Muscle of leg (tissue), 11 donors: ENCODE results near the gene XRN1. TPM values are rescaled to one million over a fixed set of nuclear protein-coding genes. Genes with fewer than 3 reads are reported as not detected.
"Not testable (repeated sequence)": the region's sequence is repeated elsewhere in the genome, so short reads cannot be mapped to it uniquely, and the experiment has no call there.

Experiments used
- DNase-seq: peaks from one replicate; pipeline ENCODE4 v3.0.0; 2013
- H3K27ac ChIP-seq: one replicate; pipeline ENCODE4 v1.5.1; 2013; ENCODE audit warnings: mild to moderate bottlenecking, low read length, control low read depth
- H3K27me3 ChIP-seq: one replicate; pipeline ENCODE4 v1.6.1; 2013; ENCODE audit warnings: low read length; ENCODE audit not compliant: control insufficient read depth, insufficient read depth
- H3K36me3 ChIP-seq: one replicate; pipeline ENCODE4 v1.6.1; 2013; ENCODE audit warnings: low read length; ENCODE audit not compliant: control insufficient read depth, insufficient read depth
- H3K4me1 ChIP-seq: one replicate; pipeline ENCODE4 v1.6.1; 2013; ENCODE audit warnings: low read length; ENCODE audit not compliant: control insufficient read depth, insufficient read depth
- H3K4me3 ChIP-seq: one replicate; pipeline ENCODE4 v1.5.1; 2013; ENCODE audit warnings: low read length, control low read depth
- H3K9me3 ChIP-seq: replicated peaks from 2 replicates; pipeline ENCODE4 v1.6.1; 2013; ENCODE audit warnings: low read depth, low read length; ENCODE audit not compliant: control insufficient read depth
- WGBS: methylation state at CpG from one replicate; pipeline ENCODE4 v1.1.5; 2013; ENCODE audit warnings: missing lambda C conversion rate; ENCODE audit not compliant: insufficient coverage; 5-methylcytosine and 5-hydroxymethylcytosine counted together
- polyA plus RNA-seq, 8 donors: library from polyadenylated mRNA; unstranded; fragments of 120-200 nt; gene quantifications; one replicate each; pipeline versions ENCODE4 v1.2.1 to v1.2.3, GENCODE V29; 2013; ENCODE audit warnings: inconsistent platforms in 1 of 8, low replicate concordance in 1 of 8; ENCODE audit not compliant: insufficient read length in 8 of 8, insufficient read depth in 1 of 8
- total RNA-seq: library from RNA; stranded (reverse); fragments of 120-200 nt; gene quantifications from one replicate; pipeline ENCODE4 v1.2.4, GENCODE V29; 2013

XRN1 gene
- total and polyA plus RNA-seq, 9 donors = 11.3 to 27.4 (median 15.1) TPM

DNA sequence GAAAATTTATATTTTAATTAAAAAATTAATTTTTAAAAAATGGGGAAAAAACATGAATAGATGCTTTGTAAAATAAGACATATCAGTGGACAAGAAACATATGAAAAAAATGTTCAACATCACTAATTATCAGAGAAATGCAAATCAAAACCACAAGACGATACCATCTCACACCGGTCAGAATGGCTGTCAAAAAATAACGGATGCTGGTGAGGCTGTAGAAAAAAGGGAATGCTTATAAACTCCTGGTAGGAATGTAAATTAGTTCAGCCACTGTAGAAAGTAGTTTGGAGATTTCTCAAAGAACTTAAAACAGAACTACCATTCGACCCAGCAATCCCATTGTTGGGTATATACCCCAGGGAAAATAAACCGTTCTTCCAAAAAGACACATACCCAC lies 93.8 kb downstream of the XRN1 start:
- WGBS = no CpG with 5 or more reads among the region's 5 CpGs
- Histone ChIP-seq H3K9me3 (no peaks in the 10 kb centered on the region), H3K4me3 (no peak overlapping the region), H3K27me3 (no peaks in the 10 kb centered on the region), H3K36me3 (peaks cover 38% of the 10 kb centered on the region), H3K4me1 (no peaks in the 10 kb centered on the region), H3K27ac (no peak overlapping the region)
- DNase-seq = no peak

DNA sequence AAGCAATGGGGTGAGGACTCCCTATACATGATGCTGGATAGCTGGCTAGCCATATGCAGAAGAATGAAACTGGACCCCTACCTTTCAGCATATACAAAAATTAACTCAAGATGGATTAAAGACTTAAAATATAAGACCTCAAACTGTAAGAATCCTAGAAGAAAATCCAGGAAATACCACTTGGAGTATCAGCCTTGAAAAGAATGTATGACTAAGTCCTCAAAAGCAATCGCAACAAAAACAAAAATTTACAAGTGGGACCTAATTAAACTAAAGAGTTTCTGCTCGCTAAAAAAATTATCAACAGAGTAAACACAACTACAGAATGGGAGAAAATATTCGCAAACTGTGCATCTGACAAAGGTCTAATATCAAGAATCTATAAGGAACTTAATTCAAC lies 94.3 kb downstream of the XRN1 start:
- Histone ChIP-seq H3K9me3 (no peaks in the 10 kb centered on the region), H3K36me3 (peaks cover 41% of the 10 kb centered on the region), H3K4me3 (no peak overlapping the region), H3K27me3 (no peaks in the 10 kb centered on the region), H3K27ac (no peak overlapping the region), H3K4me1 (no peaks in the 10 kb centered on the region)
- DNase-seq = no peak
- no CpG with 5 or more reads among the region's 3 CpGs for WGBS

DNA sequence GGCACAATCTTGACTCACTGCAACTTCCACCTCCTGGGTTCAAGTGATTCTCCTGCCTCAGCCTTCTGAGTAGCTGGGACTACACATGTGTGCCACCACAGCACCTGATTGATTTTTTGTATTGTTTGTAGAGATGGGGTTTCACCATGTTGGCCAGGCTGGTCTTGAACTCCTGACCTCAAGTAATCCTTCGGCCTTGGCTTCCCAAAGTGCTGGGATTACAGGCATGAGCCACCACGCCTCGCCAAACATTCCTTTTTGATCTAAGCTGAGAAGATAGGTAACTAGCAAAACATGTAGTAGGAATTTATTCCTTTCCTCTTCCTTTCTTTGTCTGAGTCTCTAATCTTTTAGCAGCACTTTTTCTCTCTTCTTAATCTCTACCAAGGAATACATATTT lies 95.1 kb downstream of the XRN1 start:
- H3K4me3 ChIP-seq, H3K4me1 ChIP-seq, H3K9me3 ChIP-seq, DNase-seq, H3K27me3 ChIP-seq, H3K27ac ChIP-seq: not testable (repeated sequence)
- WGBS = no CpG with 5 or more reads among the region's 3 CpGs
- H3K36me3 ChIP-seq = peaks cover 37% of the 10 kb centered on the region

DNA sequence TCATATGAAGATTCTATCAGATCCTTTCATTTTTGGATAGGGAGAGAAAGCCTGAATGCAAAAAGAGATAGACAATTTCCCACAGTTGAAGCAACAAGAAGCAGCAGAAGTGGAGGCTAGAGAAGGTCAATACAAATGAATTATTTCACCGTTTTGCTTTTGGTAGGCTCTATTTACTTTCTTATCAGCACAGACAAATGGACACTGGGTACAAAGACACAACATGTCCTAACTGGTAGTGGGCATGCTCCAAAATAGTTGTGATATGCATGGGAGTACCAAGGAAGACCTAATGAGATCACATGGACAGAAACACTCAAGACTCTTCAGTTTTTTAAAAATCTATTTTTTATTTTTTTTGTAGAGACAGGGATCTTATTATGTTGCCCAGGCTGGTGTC lies 99.4 kb downstream of the XRN1 start:
- WGBS = no CpG with 5 or more reads among the region's 1 CpG
- H3K36me3 ChIP-seq = peaks cover 23% of the 10 kb centered on the region
- DNase-seq = no peak

DNA sequence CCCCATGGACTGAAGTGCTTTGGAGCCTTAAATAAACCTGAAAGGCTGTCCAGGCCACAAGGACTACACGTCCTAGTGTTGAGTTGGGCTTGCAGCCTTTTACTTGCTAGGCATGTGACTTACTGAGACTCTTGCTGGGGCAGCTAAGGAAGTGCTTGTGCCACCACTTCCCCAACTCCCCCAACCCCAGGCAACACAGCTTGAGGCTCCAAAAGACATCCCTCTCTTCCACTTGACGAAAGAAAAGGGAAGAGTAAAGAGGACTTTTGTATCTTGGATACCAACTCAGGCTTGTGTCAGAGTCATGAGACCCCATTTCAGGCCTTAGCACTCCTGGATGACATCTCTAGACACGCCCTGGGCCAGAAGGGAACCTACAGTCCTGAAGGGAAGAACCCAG lies 109.8 kb downstream of the XRN1 start:
- Histone ChIP-seq H3K27me3 (no peaks in the 10 kb centered on the region), H3K27ac (no peak overlapping the region), H3K4me1 (no peaks in the 10 kb centered on the region), H3K4me3 (no peak overlapping the region), H3K9me3 (peaks cover 12% of the 10 kb centered on the region), H3K36me3 (peaks cover 23% of the 10 kb centered on the region)
- WGBS = 67% methylated on average over 2 of the region's 3 CpGs
- DNase-seq = peak; percentile 48

More for the DNA sequence above, 99.4 kb downstream of the XRN1 start:
- Histone ChIP-seq H3K27ac (no peak overlapping the region), H3K27me3 (no peaks in the 10 kb centered on the region), H3K4me1 (no peaks in the 10 kb centered on the region), H3K4me3 (no peak overlapping the region), H3K9me3 (no peaks in the 10 kb centered on the region)

DNA sequence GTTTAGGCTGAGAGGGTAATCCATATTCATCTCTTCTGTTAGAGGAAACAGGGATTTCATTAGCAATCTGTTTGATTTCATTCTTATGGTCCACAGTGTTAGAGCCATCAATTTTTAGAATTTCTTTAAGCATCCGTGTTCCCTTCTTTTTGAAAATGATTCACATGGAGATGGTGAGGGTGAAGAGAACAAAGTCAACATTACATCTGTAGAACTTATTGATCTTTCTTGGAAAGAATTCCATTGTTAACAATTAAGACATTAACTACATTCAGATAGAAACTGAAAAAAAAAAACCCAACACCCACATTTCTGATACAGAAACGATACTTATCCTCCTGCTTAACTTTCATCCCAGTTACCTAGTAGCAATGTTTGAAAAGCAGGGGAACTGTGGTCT lies 115.4 kb downstream of the XRN1 start:
- DNase-seq = no peak
- no peak overlapping the region for H3K4me3 ChIP-seq
- no peaks in the 10 kb centered on the region for H3K27me3 ChIP-seq
- no CpG with 5 or more reads among the region's 2 CpGs for WGBS
- no peaks in the 10 kb centered on the region for H3K4me1 ChIP-seq
- no peaks in the 10 kb centered on the region for H3K9me3 ChIP-seq
- H3K27ac ChIP-seq = no peak overlapping the region
- H3K36me3 ChIP-seq = peaks cover 22% of the 10 kb centered on the region

DNA sequence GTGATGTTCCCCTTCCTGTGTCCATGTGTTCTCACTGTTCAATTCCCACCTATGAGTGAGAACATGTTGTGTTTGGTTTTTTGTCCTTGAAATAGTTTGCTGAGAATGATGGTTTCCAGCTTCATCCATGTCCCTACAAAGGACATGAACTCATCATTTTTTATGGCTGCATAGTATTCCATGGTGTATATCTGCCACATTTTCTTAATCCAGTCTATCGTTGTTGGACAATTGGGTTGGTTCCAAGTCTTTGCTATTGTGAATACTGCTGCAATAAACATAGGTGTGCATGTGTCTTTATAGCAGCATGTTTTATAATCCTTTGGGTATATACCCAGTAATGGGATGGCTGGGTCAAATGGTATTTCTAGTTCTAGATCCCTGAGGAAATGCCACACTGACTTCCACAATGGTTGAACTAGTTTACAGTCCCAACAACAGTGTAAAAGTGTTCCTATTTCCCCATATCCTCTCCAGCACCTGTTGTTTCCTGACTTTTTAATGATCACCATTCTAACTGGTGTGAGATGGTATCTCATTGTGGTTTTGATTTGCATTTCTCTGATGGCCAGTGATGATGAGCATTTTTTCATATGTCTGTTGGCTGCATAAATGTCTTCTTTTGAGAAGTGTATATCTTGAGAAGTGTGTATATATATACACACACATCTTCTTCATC lies 123.4 kb downstream of the XRN1 start:
- H3K9me3 ChIP-seq, H3K4me1 ChIP-seq, DNase-seq, H3K4me3 ChIP-seq, H3K27me3 ChIP-seq, H3K27ac ChIP-seq: not testable (repeated sequence)
- WGBS = no CpG with 5 or more reads among the region's 1 CpG
- peaks cover 15% of the 10 kb centered on the region for H3K36me3 ChIP-seq

DNA sequence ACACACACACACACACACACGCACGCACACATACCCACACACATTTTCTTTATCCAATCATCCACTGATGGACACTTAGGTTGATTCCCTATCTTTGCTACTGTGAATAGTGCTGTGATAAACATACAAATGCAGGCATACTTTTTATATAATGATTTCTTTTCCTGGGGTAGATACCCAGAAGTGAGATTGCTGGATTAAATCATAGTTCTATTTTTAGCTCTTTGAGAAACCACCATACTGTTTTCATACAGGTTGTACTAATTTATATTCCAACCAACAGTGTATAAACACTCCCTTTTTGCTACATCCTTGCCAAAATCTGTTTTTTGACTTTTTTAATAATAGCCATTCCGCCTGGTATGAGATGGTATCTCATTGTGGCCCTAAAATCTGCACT lies 127.9 kb downstream of the XRN1 start:
- peaks cover 2% of the 10 kb centered on the region for H3K9me3 ChIP-seq
- H3K27me3 ChIP-seq = no peaks in the 10 kb centered on the region
- no peak overlapping the region for H3K4me3 ChIP-seq
- DNase-seq = no peak
- no peaks in the 10 kb centered on the region for H3K4me1 ChIP-seq
- peaks cover 18% of the 10 kb centered on the region for H3K36me3 ChIP-seq
- no CpG with 5 or more reads among the region's 3 CpGs for WGBS
- no peak overlapping the region for H3K27ac ChIP-seq

DNA sequence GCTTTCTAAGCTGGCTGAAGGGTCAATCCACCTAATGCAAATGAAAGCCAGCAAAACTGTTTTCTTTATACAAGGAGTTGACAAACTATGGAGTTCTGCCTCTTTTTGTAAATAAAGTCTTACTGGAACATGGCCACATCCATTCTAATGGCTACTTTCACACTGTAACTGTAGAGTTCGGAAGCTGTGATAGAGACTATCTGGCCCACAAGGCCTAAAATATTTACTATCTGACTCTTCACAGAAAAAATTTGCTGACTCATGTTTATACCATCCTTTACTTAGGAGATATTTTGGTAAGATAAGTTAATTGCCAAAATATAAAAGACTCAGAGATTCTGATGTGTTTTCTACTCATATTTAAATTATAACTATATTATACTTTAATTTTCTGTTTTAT lies 128.7 kb downstream of the XRN1 start:
- no peak overlapping the region for H3K27ac ChIP-seq
- WGBS = no CpG with 5 or more reads among the region's 1 CpG
- H3K4me1 ChIP-seq = no peaks in the 10 kb centered on the region
- no peak for DNase-seq
- no peaks in the 10 kb centered on the region for H3K9me3 ChIP-seq
- no peak overlapping the region for H3K4me3 ChIP-seq
- peaks cover 18% of the 10 kb centered on the region for H3K36me3 ChIP-seq
- no peaks in the 10 kb centered on the region for H3K27me3 ChIP-seq

DNA sequence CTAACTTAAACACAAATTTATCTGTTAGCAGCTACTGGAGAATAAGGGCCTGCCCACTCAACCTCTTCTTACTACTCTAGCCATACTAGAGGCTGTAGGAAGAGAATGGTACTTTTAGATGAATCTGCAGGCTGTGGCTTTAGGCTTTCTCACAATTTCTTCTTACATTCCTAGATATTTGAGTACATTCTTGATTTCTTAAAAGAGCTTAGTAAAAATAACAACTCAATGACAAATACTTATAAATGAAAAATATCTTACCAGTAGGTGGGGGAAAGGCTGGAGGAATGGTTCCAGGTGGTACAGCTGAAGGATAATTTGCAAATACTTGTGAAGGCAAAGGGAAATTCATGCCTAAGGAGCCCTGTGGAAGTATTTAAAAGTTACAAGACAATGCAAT lies 129.5 kb downstream of the XRN1 start:
- Histone ChIP-seq H3K9me3 (no peaks in the 10 kb centered on the region), H3K27ac (no peak overlapping the region), H3K27me3 (no peaks in the 10 kb centered on the region), H3K36me3 (peaks cover 20% of the 10 kb centered on the region), H3K4me3 (no peak overlapping the region), H3K4me1 (no peaks in the 10 kb centered on the region)
- DNase-seq = no peak

DNA sequence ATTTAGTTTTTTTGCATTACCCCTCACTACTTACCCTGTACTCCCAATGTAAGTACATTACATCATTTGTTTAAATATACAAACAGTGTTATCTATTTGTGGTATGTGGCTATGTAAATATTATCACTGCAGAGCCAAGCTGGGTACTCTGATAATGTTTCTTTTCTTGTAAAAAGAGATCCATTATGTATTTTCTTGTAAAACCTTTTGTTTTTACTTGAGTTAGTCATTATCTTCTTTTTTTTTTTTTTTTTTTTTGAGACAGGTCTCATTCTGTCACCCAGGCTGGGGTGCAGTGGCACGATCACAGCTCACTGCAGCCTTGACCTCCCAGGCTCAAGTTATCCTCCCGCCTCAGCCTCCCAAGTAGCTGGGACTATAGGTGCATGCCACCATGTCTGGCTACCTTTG lies 131.9 kb downstream of the XRN1 start:
- not testable (repeated sequence) for H3K4me1 ChIP-seq, H3K4me3 ChIP-seq, H3K27ac ChIP-seq, H3K27me3 ChIP-seq, DNase-seq, H3K9me3 ChIP-seq
- peaks cover 18% of the 10 kb centered on the region for H3K36me3 ChIP-seq
- no CpG with 5 or more reads among the region's 2 CpGs for WGBS
